Measurements from ENCODE around the gene AIMP1.

Gene AIMP1

DNA sequence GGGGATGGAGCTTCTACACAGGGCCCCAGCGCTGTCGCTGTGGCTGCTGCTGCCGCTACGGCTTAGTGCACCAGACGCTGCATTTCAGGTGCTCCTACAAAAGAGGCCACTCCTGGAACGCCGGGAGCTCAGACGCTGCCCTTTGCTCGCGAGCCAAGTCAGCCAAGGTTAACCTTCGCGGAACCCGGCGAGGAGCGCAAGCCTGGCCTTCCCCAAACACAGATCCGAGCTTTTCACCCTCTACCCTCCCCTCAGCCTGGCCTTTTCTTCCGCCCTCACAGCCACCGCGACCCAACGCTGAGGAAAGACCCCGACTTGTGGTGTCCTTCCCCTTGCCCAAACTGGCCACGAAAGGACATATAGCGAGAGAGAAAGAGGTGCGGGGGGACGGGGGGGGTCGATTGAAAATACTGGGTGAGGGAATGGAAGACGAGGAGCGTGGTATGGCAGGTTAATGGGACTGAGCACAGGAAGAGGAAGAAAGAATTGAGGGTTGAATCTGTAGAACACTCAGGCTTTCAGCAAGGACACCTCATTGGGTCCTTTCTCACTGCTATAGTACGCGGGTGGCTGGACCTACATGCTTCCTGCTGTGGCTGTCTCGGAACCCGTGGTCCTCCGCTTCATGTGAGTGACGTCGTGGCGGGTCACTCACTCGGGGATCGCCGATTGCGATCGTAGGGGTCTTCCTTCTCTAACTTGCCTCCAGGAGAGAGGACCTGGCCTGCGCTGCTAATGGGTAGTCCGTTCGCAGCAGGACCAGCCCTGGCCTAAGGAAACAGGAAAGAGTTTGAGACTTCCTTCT is at the start of gene AIMP1, which contains the start of gene TBCK:
TSS of gene AIMP1 (plus strand) at position 583 of the 805 bp plus-strand sequence. CDS start 8,460 bp downstream, outside the sequence.
TSS of gene TBCK (minus strand) at position 242 of the 805 bp plus-strand sequence. CDS start 7,249 bp downstream, outside the sequence.
- DNase-seq = peak; percentile 85

DNA sequence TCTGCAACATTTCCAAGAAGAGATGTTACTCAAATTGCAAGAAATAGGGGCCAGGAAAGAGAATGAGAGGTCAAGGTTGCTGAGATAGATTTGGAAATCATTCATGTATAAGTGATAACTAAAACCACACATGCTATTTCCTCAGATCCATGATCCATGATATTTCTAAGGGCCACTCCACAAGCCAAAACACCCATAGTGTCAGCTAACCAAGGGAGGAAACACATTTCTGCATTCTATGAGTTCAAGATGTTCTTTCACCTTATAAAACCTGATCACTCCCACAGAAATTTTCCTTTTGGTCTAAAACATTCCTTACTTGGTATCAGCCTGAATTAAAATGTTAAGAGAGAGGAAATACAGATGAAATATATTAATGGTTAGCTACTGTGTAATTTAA is 47.6 kb upstream of the AIMP1 start:
- DNase-seq = no peak

- DNase-seq = no peak
Measured at GRCh38 chr4:106269711-106270110, 46.6 kb upstream of the AIMP1 start.

DNA sequence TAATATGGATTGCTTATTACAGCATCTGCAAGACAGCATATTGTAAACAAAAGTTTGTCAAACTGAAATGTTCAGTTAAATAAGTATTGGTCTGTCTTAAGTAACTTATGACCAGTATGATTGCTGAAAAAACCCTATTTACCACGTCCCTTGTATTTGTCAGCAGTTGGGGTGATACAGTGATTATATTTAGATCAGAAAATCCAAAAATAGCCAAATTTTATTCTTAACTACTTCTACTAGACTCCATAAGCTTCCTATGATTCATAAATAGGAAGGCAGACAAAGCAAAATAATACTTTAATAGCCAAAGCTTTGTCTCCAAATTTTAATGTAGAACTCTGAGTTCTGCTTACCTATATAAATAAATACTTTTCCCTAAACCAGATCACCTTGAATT is 45.6 kb upstream of the AIMP1 start:
- DNase-seq = no peak

GRCh38 chr4:106273831-106274230 is 42.5 kb upstream of the AIMP1 start:
- DNase-seq = no peak

DNA sequence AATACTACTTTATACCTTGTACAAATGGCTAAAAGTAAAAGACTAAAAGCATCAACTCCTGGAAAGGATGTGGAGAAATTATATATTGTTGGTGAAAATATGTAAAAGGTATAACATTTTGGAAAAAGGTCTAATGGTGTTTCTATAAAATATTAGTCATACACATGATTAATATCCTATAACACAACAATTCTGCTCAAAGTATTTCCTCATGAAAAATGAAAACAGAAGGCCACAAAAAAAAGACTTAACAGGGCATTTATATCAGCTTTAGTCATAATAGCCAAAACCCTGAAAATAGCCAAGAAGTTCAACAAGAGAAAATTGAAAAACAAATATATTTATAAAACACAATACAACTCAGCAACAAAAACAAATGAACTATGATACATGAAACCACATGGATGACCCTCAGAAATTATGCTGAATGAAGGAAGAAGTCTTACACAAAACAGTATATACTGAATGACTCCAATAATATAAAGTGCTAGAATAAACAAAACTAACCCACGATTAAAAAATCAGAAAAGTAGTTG is 39.1 kb upstream of the AIMP1 start:
- DNase-seq = no peak

DNA sequence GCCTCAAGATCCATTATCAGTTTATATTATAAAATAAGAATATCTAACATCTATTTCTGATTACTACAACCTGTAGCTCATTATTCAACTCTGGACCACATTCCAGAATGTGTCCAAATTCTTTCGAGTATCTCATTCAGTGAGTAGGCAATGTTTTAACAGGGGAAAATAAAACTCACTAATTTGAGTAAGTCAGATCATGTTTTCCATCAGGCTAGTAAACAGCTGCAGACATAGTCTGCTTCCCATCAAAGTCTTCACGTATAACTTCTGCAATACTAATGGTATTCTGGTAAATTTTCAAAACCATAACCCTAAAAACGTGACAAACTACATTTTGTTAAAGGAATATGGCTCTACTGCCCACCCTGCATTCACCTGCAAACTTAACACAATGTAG is 32.1 kb upstream of the AIMP1 start:
- DNase-seq = no peak

DNA sequence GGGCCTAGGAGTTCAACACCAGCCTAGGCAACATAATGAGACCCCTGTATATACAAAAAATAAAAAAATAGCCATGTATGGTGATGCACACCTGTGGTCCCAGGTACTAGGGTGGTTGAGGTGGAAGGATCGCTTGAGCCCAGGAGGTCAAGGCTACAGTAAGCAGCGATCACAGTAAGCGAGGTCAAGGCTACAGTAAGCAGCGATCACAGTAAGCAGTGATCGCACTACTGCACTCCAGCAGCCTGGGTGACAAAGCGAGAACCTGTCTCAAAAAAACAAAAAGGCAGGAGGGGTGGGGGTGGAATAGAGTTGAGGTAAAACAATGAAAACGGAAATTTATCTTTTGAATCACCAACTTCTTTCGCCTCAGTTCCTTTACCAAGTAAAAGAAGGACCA is 29.7 kb upstream of the AIMP1 start:
- DNase-seq = no peak

GRCh38 chr4:106287353-106287969 is 28.9 kb upstream of the AIMP1 start:
- no peak for DNase-seq

- DNase-seq = no peak
Measured at GRCh38 chr4:106289737-106290136, 26.6 kb upstream of the AIMP1 start.

DNA sequence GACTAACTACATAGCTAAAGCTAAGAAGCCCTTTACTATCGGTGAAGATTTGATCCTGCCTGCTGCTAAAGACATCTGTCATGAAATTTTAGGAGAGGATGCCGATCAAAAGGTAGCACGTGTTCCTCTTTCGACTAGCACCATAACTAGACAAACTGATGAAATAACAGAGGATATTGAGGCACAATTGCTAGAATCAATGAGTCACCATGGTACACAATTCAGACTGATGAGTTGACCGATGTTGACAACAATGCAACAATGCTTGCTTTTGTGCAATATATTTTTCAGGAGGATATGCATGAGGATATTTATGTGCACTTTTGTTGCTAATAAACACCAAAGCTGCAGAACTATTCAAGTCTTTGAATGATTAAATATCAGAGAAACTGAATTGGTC is 24.7 kb upstream of the AIMP1 start:
- no peak for DNase-seq

DNA sequence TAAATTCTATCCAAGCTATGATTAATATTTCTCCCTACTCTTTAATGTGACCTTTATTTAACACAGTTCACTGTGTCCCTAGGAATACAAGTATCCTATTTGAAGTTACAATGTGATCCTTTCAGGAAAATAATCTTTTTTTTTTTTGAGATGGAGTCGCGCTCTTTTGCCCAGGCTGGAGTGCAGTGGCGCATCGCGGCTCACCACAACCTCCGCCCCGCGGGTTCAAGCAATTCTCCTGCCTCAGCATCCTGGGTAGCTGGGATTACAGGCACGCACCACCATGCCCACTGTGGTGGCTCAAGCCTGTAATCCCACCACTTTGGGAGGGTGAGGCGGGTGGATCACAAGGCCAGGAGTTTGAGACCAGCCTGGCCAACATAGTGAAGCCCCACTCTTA is 22.3 kb upstream of the AIMP1 start:
- DNase-seq = no peak

DNA sequence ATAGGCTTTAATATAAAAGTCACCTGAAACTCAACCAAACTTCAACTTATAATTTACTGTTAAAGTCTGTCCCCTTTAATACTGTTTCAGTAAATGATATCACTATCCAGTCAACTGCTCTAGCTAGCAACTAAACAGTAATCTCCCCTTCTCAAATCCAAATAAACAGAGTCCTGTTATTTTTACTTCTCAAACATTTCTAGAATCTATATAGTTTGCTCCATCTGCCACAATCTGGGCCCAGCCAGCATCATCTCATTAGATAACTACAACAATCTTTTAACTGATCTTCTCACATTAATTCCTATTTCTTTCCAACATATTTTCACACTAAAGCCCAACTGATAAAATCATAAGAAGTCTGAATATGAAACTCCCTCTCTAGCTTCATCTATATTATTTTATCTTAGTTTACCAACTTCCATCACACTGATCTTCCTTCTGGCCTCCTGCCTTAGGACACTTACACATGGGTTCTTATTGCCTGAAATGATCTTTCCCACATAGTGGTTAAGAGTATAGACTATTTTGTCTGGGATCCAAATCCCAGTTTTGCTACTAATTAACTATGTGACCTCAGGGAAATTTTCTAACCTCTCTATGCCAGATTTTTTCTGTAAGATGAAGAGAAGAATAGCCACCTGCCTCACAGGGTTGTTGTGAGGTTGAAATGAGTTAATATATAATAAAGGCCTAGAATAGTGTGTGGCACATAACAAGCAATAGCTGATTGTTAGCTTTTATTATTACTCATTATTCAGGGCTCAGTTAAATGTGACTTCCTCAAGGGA is 18.9 kb upstream of the AIMP1 start:
- DNase-seq = no peak

DNA sequence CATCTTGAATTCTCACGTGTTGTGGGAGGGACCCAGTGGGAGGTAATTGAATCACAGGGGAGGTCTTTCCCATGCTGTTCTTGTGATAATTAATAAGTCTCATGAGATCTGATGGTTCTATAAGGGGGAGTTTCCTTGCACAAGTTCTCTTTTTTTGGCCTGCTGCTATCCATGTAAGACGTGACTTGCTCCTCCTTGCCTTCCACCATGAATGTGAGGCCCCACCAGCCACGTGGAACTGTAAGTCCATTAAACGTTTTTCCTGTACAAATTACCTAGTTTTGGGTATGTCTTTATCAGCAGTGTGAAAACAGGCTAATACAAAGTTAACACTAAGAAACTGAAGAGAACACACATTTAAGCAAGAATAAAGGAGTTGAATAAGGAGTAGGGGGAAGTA is 16.4 kb upstream of the AIMP1 start:
- DNase-seq = no peak

- DNase-seq = no peak
Measured at GRCh38 chr4:106301393-106302061, 14.8 kb upstream of the AIMP1 start.

DNA sequence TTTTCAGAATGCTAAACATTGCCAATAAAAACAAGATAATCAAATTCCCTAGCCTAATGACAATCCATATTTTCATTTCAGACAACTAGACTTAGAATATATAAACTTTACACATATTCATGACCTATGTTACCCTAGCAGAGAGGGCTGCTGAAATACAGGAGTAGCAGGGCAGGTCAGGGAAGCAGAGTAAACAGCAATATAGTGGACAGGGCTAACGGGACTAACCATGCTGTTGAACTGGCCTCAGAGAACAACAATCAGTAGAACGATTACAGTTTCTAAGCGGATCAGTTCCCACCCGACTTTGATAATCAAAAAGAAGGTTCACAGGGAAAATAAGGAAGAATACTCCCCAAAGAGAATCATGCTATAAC is 14.3 kb upstream of the AIMP1 start:
- no peak for DNase-seq

- DNase-seq = no peak
Measured at GRCh38 chr4:106303548-106304281, 12.6 kb upstream of the AIMP1 start.

- no peak for DNase-seq
Measured at GRCh38 chr4:106304632-106305031, 11.7 kb upstream of the AIMP1 start.

DNA sequence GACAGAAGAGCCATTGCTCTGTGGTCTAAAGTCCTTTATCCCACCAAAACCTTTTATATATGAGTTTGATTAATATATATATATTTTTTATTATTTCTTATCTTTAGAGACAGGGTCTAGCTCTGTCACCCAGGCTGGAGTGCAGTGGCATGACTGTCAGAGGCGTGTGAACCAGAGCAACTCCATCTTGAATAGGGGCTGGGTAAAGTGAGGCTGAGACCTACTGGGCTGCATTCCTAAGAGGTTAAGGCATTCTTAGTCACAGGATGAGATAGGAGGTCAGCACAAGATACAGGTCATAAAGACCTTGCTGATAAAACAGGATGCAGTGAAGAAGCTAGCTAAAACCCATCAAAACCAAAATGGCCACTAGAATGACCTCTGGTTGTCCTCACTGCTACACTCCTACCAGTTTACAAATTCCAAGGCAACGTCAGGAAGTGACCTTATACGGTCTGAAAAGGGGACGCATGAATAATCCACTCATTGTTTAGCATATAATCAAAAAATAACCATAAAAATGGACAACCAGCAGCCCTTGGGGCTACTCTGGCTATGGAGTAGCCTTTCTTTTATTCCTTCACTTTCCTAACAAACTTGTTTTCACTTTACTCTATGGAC is 10.8 kb upstream of the AIMP1 start:
- no peak for DNase-seq

- DNase-seq = no peak
Measured at GRCh38 chr4:106306561-106306960, 9.8 kb upstream of the AIMP1 start.

GRCh38 chr4:106312377-106312776 is 4.0 kb upstream of the AIMP1 start:
- no peak for DNase-seq

Data from activated T-cell treated with anti-CD3 and anti-CD28 coated beads for 4 hours (primary cell).